K562 (cell line): ENCODE data around the gene TMEM151A. TPM values are rescaled to one million over a fixed set of nuclear protein-coding genes. Genes with fewer than 3 reads are reported as not detected.

Experiments
- CBX1 ChIP-seq: sonication (generic); IDR thresholded peaks from 2 replicates; pipeline ENCODE4 v1.6.1; 2016; ENCODE audit warnings: antibody characterized with exemption, low read depth, mild to moderate bottlenecking
- CBX3 ChIP-seq, 2 experiments: IDR thresholded peaks; 1 replicate in 1 of 2; 2 replicates in 1 of 2; pipeline ENCODE4 v1.6.1; 2012; ENCODE audit warnings: inconsistent platforms in 2 of 2, low read length in 2 of 2, borderline replicate concordance in 1 of 2, control low read depth in 1 of 2
- CCNT2 ChIP-seq: IDR thresholded peaks from 2 replicates; pipeline ENCODE4 v1.6.1; 2011; ENCODE audit warnings: borderline replicate concordance, low read depth, mild to moderate bottlenecking, moderate library complexity, mixed read lengths, low read length; ENCODE audit not compliant: insufficient read length; ENCODE audit errors: extremely low read depth
- ETV1 ChIP-seq: fragments of 450-650 bp; conservative IDR thresholded peaks from 2 replicates; pipeline ENCODE4 v1.6.1; 2016; ENCODE audit warnings: missing genetic modification characterization, control low read depth, low read depth, missing compliant biosample characterization
- EZH2 ChIP-seq: IDR thresholded peaks from 2 replicates; pipeline ENCODE4 v1.6.1; 2012; ENCODE audit warnings: low read depth, mild to moderate bottlenecking, inconsistent platforms, low read length, borderline replicate concordance
- GABPB1 ChIP-seq: sonication (generic); formaldehyde crosslinking; IDR thresholded peaks from 2 replicates; pipeline ENCODE4 v1.8.0; 2022; ENCODE audit warnings: mild to moderate bottlenecking, missing genetic modification reagents
- HLTF ChIP-seq: fragments of 450-650 bp; IDR thresholded peaks from 2 replicates; pipeline ENCODE4 v1.6.1; 2016
- KDM4B ChIP-seq, 2 experiments: fragments of 450-650 bp in 1 of 2; sonication (generic) in 1 of 2; IDR thresholded peaks; 2 replicates each; pipeline ENCODE4 v1.6.1; 2016 to 2017; ENCODE audit warnings: borderline replicate concordance in 2 of 2, antibody characterized with exemption in 1 of 2, low read depth in 1 of 2, mild to moderate bottlenecking in 1 of 2
- KDM5B ChIP-seq: fragments of 200-600 bp; sonication (generic); IDR thresholded peaks from 2 replicates; pipeline ENCODE4 v1.6.1; 2012; ENCODE audit warnings: low read depth, mild to moderate bottlenecking, moderate library complexity, low read length, control low read depth, inconsistent platforms; ENCODE audit not compliant: insufficient replicate concordance
- KHSRP ChIP-seq: fragments of 450-650 bp; IDR thresholded peaks from 2 replicates; pipeline ENCODE4 v1.6.1; 2017
- MECOM ChIP-seq: fragments of 250-450 bp; sonication (Bioruptor Pico); IDR thresholded peaks from 2 replicates; pipeline ENCODE4 v1.8.0; 2022; ENCODE audit warnings: inconsistent platforms
- MTA3 ChIP-seq: fragments of 450-650 bp; formaldehyde crosslinking; IDR thresholded peaks from 2 replicates; pipeline ENCODE4 v1.6.1; 2017; ENCODE audit warnings: mild to moderate bottlenecking, borderline replicate concordance
- NR2C2 ChIP-seq, 2 experiments: fragments of 200-800 bp in 1 of 2; sonication (Bioruptor generic) in 1 of 2; sonication (generic) in 1 of 2; formaldehyde crosslinking in 1 of 2; IDR thresholded peaks; 2 replicates each; pipeline versions ENCODE4 v1.6.1 to v1.8.0; 2016 to 2022; ENCODE audit warnings: mild to moderate bottlenecking in 1 of 2, missing compliant biosample characterization in 1 of 2, missing genetic modification characterization in 1 of 2, missing genetic modification reagents in 1 of 2
- SAP30 ChIP-seq: fragments of 200-600 bp; sonication (generic); IDR thresholded peaks from 2 replicates; pipeline ENCODE4 v1.6.1; 2012; ENCODE audit warnings: borderline replicate concordance, low read depth, mild to moderate bottlenecking, moderate library complexity, low read length, control low read depth, inconsistent platforms; ENCODE audit not compliant: insufficient read depth, poor library complexity, severe bottlenecking
- SRF ChIP-seq, 2 experiments: fragments of 250-450, 450-650 bp in 1 of 2; sonication (Bioruptor Pico) in 1 of 2; sonication (generic) in 1 of 2; formaldehyde crosslinking; IDR thresholded peaks; 2 replicates each; pipeline versions ENCODE4 v1.5.0 to v1.5.1; 2020 to 2022; ENCODE audit warnings: mild to moderate bottlenecking in 1 of 2, missing genetic modification reagents in 1 of 2
- ZNF143 ChIP-seq: sonication (generic); formaldehyde crosslinking; IDR thresholded peaks from 2 replicates; pipeline ENCODE4 v1.9.0; 2022; ENCODE audit warnings: mild to moderate bottlenecking, missing genetic modification reagents
- ZNF212 ChIP-seq: fragments of 450-650 bp; formaldehyde crosslinking; IDR thresholded peaks from 2 replicates; pipeline ENCODE4 v1.4.0; 2020; ENCODE audit warnings: mild to moderate bottlenecking
- ZNF583 ChIP-seq: fragments of 250-450 bp; sonication (Bioruptor Pico); IDR thresholded peaks from 2 replicates; pipeline ENCODE4 v1.4.0; 2020
- polyA plus RNA-seq, 8 experiments: library from polyadenylated mRNA; depleted of rRNA in 4 of 8; stranded (reverse) in 5 of 8; unstranded in 3 of 8; fragments of >200 nt; fragmentation: Nextera tagmentation in 2 of 8; fragmentation: Illumina TruSeq in 1 of 8; extraction: Ambion mirVana in 2 of 8; extraction: Trizol in 1 of 8; gene quantifications; 2 replicates each; pipeline versions ENCODE4 v1.2.1 to v1.2.3, GENCODE V29; 2011 to 2014; ENCODE audit warnings: inconsistent platforms in 1 of 8, missing spikeins in 1 of 8
- total RNA-seq, 7 experiments: library from RNA; depleted of rRNA in 6 of 7; stranded (reverse); fragments of >200 nt in 6 of 7; fragmentation: Illumina TruSeq in 2 of 7; extraction: Trizol in 2 of 7; gene quantifications; 2 replicates each; pipeline versions ENCODE4 v1.2.1 to v1.2.3, GENCODE V29; 2011 to 2021; ENCODE audit warnings: low replicate concordance in 1 of 7
- TF ChIP-seq, protein P1 (sequence below), 2 experiments: fragments of 150-350 bp in 1 of 2; IDR thresholded peaks; 2 replicates each; pipeline ENCODE4 v1.6.1; 2012 to 2016; ENCODE audit warnings: low read depth in 2 of 2, low read length in 2 of 2, mild to moderate bottlenecking in 1 of 2, moderate library complexity in 1 of 2
- TF ChIP-seq, protein P2 (sequence below): fragments of 450-650 bp; IDR thresholded peaks from one replicate; pipeline ENCODE4 v1.6.1; 2018; ENCODE audit warnings: mild to moderate bottlenecking, moderate library complexity; ENCODE audit not compliant: partially characterized antibody
- TF ChIP-seq, protein P3 (sequence below): fragments of 250-450 bp; sonication (Bioruptor Pico); IDR thresholded peaks from 2 replicates; pipeline ENCODE4 v1.4.0; 2020

Gene TMEM151A
- total and polyA plus RNA-seq, 9 of the 15 experiments (the other 6 are each of a cell fraction or from before 2014, with no cell fraction given) = not detected

DNA sequence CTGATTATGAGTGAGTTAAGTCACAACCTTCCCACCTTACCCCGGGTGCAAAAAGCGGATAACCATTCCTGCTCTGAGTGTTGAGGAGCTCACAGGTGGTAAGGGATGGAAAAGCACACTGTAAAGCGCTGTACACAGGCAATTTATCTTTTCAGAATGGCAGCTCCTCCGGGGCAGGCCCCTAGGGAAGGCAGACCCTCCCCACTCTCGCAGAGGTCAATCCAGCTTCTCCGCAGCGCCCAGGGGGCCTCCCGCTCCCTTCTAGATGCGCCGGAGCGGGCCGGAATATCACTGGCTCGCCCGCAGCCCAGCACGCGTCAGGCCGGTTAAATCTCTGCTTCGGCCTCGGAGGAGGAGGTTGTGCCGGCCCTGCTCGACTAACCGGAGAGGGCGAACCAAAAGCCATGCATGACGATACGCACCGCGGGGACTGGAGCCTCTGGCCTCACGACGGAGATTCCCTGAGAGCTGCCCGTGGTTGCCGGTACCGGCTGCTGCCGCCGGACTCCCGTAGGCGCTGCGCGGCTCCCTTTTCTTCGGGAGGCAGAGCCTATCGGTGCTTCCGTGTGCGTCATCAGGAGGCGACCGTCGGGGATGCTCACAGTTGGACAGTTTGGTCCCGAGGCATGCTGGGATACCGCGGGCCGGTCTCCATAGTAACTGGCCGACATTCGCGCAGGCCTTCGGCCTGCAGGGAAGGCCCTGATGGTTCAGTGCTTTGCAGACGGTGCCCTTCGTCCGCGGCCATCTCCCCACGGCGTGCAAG, 53.0 kb downstream of the TMEM151A start, which contains the start of gene BRMS1 (continued):
- TF ChIP-seq, protein P1, sequence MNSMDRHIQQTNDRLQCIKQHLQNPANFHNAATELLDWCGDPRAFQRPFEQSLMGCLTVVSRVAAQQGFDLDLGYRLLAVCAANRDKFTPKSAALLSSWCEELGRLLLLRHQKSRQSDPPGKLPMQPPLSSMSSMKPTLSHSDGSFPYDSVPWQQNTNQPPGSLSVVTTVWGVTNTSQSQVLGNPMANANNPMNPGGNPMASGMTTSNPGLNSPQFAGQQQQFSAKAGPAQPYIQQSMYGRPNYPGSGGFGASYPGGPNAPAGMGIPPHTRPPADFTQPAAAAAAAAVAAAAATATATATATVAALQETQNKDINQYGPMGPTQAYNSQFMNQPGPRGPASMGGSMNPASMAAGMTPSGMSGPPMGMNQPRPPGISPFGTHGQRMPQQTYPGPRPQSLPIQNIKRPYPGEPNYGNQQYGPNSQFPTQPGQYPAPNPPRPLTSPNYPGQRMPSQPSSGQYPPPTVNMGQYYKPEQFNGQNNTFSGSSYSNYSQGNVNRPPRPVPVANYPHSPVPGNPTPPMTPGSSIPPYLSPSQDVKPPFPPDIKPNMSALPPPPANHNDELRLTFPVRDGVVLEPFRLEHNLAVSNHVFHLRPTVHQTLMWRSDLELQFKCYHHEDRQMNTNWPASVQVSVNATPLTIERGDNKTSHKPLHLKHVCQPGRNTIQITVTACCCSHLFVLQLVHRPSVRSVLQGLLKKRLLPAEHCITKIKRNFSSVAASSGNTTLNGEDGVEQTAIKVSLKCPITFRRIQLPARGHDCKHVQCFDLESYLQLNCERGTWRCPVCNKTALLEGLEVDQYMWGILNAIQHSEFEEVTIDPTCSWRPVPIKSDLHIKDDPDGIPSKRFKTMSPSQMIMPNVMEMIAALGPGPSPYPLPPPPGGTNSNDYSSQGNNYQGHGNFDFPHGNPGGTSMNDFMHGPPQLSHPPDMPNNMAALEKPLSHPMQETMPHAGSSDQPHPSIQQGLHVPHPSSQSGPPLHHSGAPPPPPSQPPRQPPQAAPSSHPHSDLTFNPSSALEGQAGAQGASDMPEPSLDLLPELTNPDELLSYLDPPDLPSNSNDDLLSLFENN (IDR thresholded peaks at IDR 0.05; ENCODE audit: low read depth in 2 of 2, low read length in 2 of 2) = no peak
- peak; percentile 97 for TF ChIP-seq KDM5B
- TF ChIP-seq MTA3 = peak; percentile 57; the same call in 1 of the 2 replicates
- no peak for TF ChIP-seq NR2C2 (CRISPR knock-in tag; IDR thresholded peaks at IDR 0.05)
- peak; percentile 64 for TF ChIP-seq NR2C2 (tag; IDR thresholded peaks at IDR 0.05)
- TF ChIP-seq SRF (CRISPR knock-in tag; IDR thresholded peaks at IDR 0.05) = peak in 1 of 2 experiments; percentile 86; a peak in 2 of 4 replicates
- TF ChIP-seq ETV1 = peak; percentile 35; the same call in 1 of the 2 replicates
- TF ChIP-seq KDM4B (IDR thresholded peaks at IDR 0.05; ENCODE audit: borderline replicate concordance in 2 of 2, low read depth in 1 of 2) = peak in 1 of 2 experiments; percentile 41; a peak in 1 of 4 replicates
- peak; percentile 88 for TF ChIP-seq ZNF143 (CRISPR knock-in tag)
- no peak for TF ChIP-seq ZNF212 (CRISPR knock-in tag)
- TF ChIP-seq CBX3 (IDR thresholded peaks at IDR 0.05; ENCODE audit: borderline replicate concordance in 1 of 2, low read length in 2 of 2) = no peak; a peak in 1 of 3 replicates
- TF ChIP-seq KHSRP = peak; percentile 82
- TF ChIP-seq EZH2 = no peak
- 0 out of 2 replicates have a peak, but pooled peaks have one; percentile 49 for TF ChIP-seq HLTF
- 0 out of 2 replicates have a peak, but pooled peaks have one; percentile 42 for TF ChIP-seq CBX1
- TF ChIP-seq MECOM (CRISPR knock-in tag) = no peak
- peak; percentile 70 for TF ChIP-seq CCNT2
- TF ChIP-seq GABPB1 = peak; percentile 78
- TF ChIP-seq SAP30 = peak; percentile 96
- TF ChIP-seq, protein P2, sequence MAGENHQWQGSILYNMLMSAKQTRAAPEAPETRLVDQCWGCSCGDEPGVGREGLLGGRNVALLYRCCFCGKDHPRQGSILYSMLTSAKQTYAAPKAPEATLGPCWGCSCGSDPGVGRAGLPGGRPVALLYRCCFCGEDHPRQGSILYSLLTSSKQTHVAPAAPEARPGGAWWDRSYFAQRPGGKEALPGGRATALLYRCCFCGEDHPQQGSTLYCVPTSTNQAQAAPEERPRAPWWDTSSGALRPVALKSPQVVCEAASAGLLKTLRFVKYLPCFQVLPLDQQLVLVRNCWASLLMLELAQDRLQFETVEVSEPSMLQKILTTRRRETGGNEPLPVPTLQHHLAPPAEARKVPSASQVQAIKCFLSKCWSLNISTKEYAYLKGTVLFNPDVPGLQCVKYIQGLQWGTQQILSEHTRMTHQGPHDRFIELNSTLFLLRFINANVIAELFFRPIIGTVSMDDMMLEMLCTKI = no peak
- TF ChIP-seq, protein P3, sequence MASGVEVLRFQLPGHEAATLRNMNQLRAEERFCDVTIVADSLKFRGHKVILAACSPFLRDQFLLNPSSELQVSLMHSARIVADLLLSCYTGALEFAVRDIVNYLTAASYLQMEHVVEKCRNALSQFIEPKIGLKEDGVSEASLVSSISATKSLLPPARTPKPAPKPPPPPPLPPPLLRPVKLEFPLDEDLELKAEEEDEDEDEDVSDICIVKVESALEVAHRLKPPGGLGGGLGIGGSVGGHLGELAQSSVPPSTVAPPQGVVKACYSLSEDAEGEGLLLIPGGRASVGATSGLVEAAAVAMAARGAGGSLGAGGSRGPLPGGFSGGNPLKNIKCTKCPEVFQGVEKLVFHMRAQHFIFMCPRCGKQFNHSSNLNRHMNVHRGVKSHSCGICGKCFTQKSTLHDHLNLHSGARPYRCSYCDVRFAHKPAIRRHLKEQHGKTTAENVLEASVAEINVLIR (CRISPR knock-in tag) = peak; percentile 97
- TF ChIP-seq ZNF583 (CRISPR knock-in tag) = no peak
